UCSD-AML1 (cell line): ENCODE measurements around the gene EDNRB.

Source experiments
- DNase-seq: peaks from one replicate; lab custom pipeline; 2025; ENCODE audit not compliant: unreplicated experiment; lab: John Stamatoyannopoulos, UW

The EDNRB gene

GRCh38 chr13:77846173-77846572 lies 72.5 kb downstream of the EDNRB start:
- DNase-seq = no peak
